ENCODE results near the gene ULBP2.
"Not testable (repeated sequence)": the region's sequence is repeated elsewhere in the genome, so short reads cannot be mapped to it uniquely, and the experiment has no call there.

The ULBP2 gene

GRCh38 chr6:149935246-149935645 lies 6.6 kb upstream of the ULBP2 start:
- Histone ChIP-seq H3K4me3 (no peak overlapping the region), H3K36me3 (no peaks in the 10 kb centered on the region), H3K27me3 (peaks cover 19 to 89% of the 10 kb centered on the region in 2 donors), H3K4me1 (peaks cover 0 to 11% (median 10%) of the 10 kb centered on the region in 4 donors), H3K9me3 (no peaks in the 10 kb centered on the region), H3K27ac (no peak overlapping the region)
- intact Hi-C loops (cut with DNase I; ENCODE audit: low total_unique reads) = loop anchor here (1.0 kb wide), 1 partner anchor 82 kb away; no protein-coding TSS in a partner anchor
- DNase-seq = no peak
- TF ChIP-seq CTCF (IDR thresholded peaks at IDR 0.05) = no peak

- peaks cover 19 to 89% of the 10 kb centered on the region in 2 donors for H3K27me3 ChIP-seq
Observed at GRCh38 chr6:149935668-149936067, 6.1 kb upstream of the ULBP2 start.

GRCh38 chr6:149936743-149937142 lies 5.1 kb upstream of the ULBP2 start:
- H3K36me3 ChIP-seq = no peaks in the 10 kb centered on the region
- no peak for TF ChIP-seq CTCF (IDR thresholded peaks at IDR 0.05)
- H3K9me3 ChIP-seq = no peaks in the 10 kb centered on the region
- DNase-seq = no peak
- H3K27me3 ChIP-seq = peaks cover 19 to 90% of the 10 kb centered on the region in 2 donors
- intact Hi-C loops (cut with DNase I; ENCODE audit: low total_unique reads) = no loop called here
- H3K27ac ChIP-seq = no peak overlapping the region
- H3K4me3 ChIP-seq = no peak overlapping the region
- H3K4me1 ChIP-seq = peaks cover 0 to 21% (median 18%) of the 10 kb centered on the region in 4 donors

More at GRCh38 chr6:149935668-149936067, 6.1 kb upstream of the ULBP2 start:
- TF ChIP-seq CTCF (IDR thresholded peaks at IDR 0.05) = no peak
- Histone ChIP-seq H3K36me3 (no peaks in the 10 kb centered on the region), H3K4me3 (no peak overlapping the region), H3K27ac (no peak overlapping the region), H3K9me3 (no peaks in the 10 kb centered on the region), H3K4me1 (peaks cover 0 to 11% (median 10%) of the 10 kb centered on the region in 4 donors)
- intact Hi-C loops (cut with DNase I; ENCODE audit: low total_unique reads) = loop anchor here (1.0 kb wide), 1 partner anchor 82 kb away; no protein-coding TSS in a partner anchor
- DNase-seq = no peak

GRCh38 chr6:149938013-149938570 lies 3.7 kb upstream of the ULBP2 start:
- H3K27ac ChIP-seq = not testable (repeated sequence)
- intact Hi-C loops (cut with DNase I; ENCODE audit: low total_unique reads) = loop anchor here (2.0 kb wide), 1 partner anchor 25 kb away; the partner anchor contains the start of gene ULBP1

GRCh38 chr6:149938571-149939355 lies 3.1 kb upstream of the ULBP2 start:
- no peaks in the 10 kb centered on the region for H3K9me3 ChIP-seq
- no peaks in the 10 kb centered on the region for H3K36me3 ChIP-seq
- H3K27ac ChIP-seq = no peak overlapping the region
- peak overlapping the region; percentile 4 to 51 for H3K4me3 ChIP-seq
- intact Hi-C loops (cut with DNase I; ENCODE audit: low total_unique reads) = loop anchor here (2.0 kb wide), 1 partner anchor 24 kb away; the partner anchor contains the start of gene ULBP1
- no peak for TF ChIP-seq CTCF (IDR thresholded peaks at IDR 0.05)
- DNase-seq = peak in 1 of 2 donors; percentile 63
- H3K4me1 ChIP-seq = peaks cover 0 to 27% (median 25%) of the 10 kb centered on the region in 4 donors
- peaks cover 19 to 89% of the 10 kb centered on the region in 2 donors for H3K27me3 ChIP-seq

More at GRCh38 chr6:149938013-149938570, 3.7 kb upstream of the ULBP2 start:
- not testable (repeated sequence) for DNase-seq, H3K9me3 ChIP-seq, H3K36me3 ChIP-seq
- peak overlapping the region; percentile 4 to 51 for H3K4me3 ChIP-seq
- H3K4me1 ChIP-seq = peaks cover 0 to 27% (median 25%) of the 10 kb centered on the region in 4 donors
- H3K27me3 ChIP-seq = peaks cover 19 to 93% of the 10 kb centered on the region in 2 donors

- Histone ChIP-seq H3K27me3 (peaks cover 19 to 85% of the 10 kb centered on the region in 2 donors), H3K4me3 (no peak overlapping the region)
- intact Hi-C loops (cut with DNase I; ENCODE audit: low total_unique reads) = loop anchor here (2.0 kb wide), 1 partner anchor 23 kb away; the partner anchor contains the start of gene ULBP1
Observed at GRCh38 chr6:149939356-149939648, 2.5 kb upstream of the ULBP2 start.

More at GRCh38 chr6:149939356-149939648, 2.5 kb upstream of the ULBP2 start:
- no peak for DNase-seq
- no peaks in the 10 kb centered on the region for H3K36me3 ChIP-seq
- peaks cover 0 to 27% (median 25%) of the 10 kb centered on the region in 4 donors for H3K4me1 ChIP-seq
- H3K9me3 ChIP-seq = no peaks in the 10 kb centered on the region
- TF ChIP-seq CTCF (IDR thresholded peaks at IDR 0.05) = no peak
- H3K27ac ChIP-seq = no peak overlapping the region
